CD8-positive, alpha-beta memory T cell (primary cell): ENCODE data around the gene FEM1B. TPM values are rescaled to one million over a fixed set of nuclear protein-coding genes. Genes with fewer than 3 reads are reported as not detected.
A peak's percentile ranks its signal among the peaks of the same experiment; 100 is the strongest.

Source experiments
- CTCF ChIA-PET: fragments of 350-600 bp; sonication (Branson Sonifier 250); formaldehyde crosslinking; loops from one replicate; lab custom pipeline; 2021; ENCODE audit warnings: antibody characterized with exemption; lab: Charles Lee
- POLR2A ChIA-PET: fragments of 350-600 bp; sonication (Branson Sonifier 250); formaldehyde crosslinking; loops from one replicate; lab custom pipeline; 2021; ENCODE audit warnings: antibody characterized with exemption; lab: Charles Lee
- DNase-seq, 5 donors: peaks; one replicate each; pipeline versions ENCODE4 v3.0.0 to v3.0.0-alpha.2; 2020 to 2022; ENCODE audit warnings: mixed read lengths in 1 of 5
- H3K27ac ChIP-seq: one replicate; pipeline ENCODE4 v1.7.0; 2013; ENCODE audit warnings: low read depth, mild to moderate bottlenecking, low read length, moderate library complexity
- H3K27me3 ChIP-seq: 2 replicates; pipeline ENCODE4 v1.7.0; 2013; ENCODE audit warnings: low read length, mild to moderate bottlenecking; ENCODE audit not compliant: insufficient read depth, poor library complexity, severe bottlenecking
- H3K36me3 ChIP-seq: 2 replicates; pipeline ENCODE4 v1.7.0; 2013; ENCODE audit warnings: mild to moderate bottlenecking, low read length, moderate library complexity; ENCODE audit not compliant: insufficient read depth
- H3K4me1 ChIP-seq: 2 replicates; pipeline ENCODE4 v1.7.0; 2013; ENCODE audit warnings: mild to moderate bottlenecking, low read length, moderate library complexity; ENCODE audit not compliant: insufficient read depth
- H3K4me3 ChIP-seq: 2 replicates; pipeline ENCODE4 v1.7.0; 2013; ENCODE audit warnings: mild to moderate bottlenecking, low read length
- H3K9me3 ChIP-seq: 2 replicates; pipeline ENCODE4 v1.7.0; 2013; ENCODE audit warnings: mild to moderate bottlenecking, low read length
- H3K27ac Mint-ChIP-seq, 8 donors: one replicate each; pipeline ENCODE4 v1.8.0; 2020 to 2021; ENCODE audit warnings: mixed read lengths in 8 of 8, mild to moderate bottlenecking in 6 of 8, inconsistent platforms in 3 of 8, moderate library complexity in 3 of 8
- H3K27me3 Mint-ChIP-seq, 2 donors: one replicate each; pipeline ENCODE4 v1.8.0; 2020 to 2021; ENCODE audit warnings: mixed read lengths in 2 of 2, mild to moderate bottlenecking in 1 of 2, moderate library complexity in 1 of 2
- H3K36me3 Mint-ChIP-seq, 3 donors: one replicate each; pipeline ENCODE4 v1.8.0; 2020 to 2021; ENCODE audit warnings: mixed read lengths in 3 of 3, inconsistent platforms in 1 of 3, mild to moderate bottlenecking in 1 of 3
- H3K4me1 Mint-ChIP-seq, 3 donors: one replicate each; pipeline ENCODE4 v1.8.0; 2020 to 2021; ENCODE audit warnings: mixed read lengths in 3 of 3, inconsistent platforms in 1 of 3, mild to moderate bottlenecking in 1 of 3
- H3K4me3 Mint-ChIP-seq, 7 donors: one replicate each; pipeline ENCODE4 v1.8.0; 2020 to 2021; ENCODE audit warnings: mixed read lengths in 7 of 7, mild to moderate bottlenecking in 6 of 7, moderate library complexity in 4 of 7, inconsistent platforms in 2 of 7
- H3K9me3 Mint-ChIP-seq, 5 donors: one replicate each; pipeline ENCODE4 v1.8.0; 2020 to 2022; ENCODE audit warnings: mixed read lengths in 5 of 5, mild to moderate bottlenecking in 3 of 5, moderate library complexity in 2 of 5, inconsistent platforms in 1 of 5
- polyA plus RNA-seq: library from polyadenylated mRNA; unstranded; fragments of 300-500 nt; fragmentation: Illumina TruSeq; gene quantifications from one replicate; pipeline ENCODE4 v1.2.3, GENCODE V29; 2021
- total RNA-seq, 2 experiments: library from RNA; stranded (reverse); gene quantifications; one replicate each; pipeline ENCODE4 v1.2.3, GENCODE V29; 2021

The FEM1B gene
- total and polyA plus RNA-seq, 3 experiments from 2014 or later = 16.9 to 39.6 (median 37.7) TPM

DNA sequence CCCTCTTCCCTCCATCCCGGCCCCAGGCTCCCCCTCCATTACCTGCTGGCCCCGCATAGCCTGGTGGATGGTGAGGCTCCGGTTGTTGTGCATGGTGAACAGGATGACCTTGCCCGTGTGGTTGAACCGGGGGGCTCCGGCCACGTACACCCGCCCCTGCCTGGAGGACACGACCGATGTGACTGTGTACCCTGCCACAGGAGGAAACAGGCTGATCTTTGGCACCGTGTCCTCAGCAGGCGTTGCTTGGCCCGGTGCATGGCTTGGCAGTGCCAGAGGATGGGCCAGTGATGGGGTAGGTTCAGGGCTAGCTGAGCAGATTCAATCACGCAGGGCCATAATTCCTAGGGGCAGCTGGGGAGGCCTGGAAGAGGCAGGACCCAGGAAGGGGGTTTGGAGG lies 58.1 kb downstream of the FEM1B start:
- no peaks in the 10 kb centered on the region for H3K4me1 Mint-ChIP-seq
- no peaks in the 10 kb centered on the region for H3K36me3 Mint-ChIP-seq
- H3K27me3 Mint-ChIP-seq = peaks cover 6 to 32% of the 10 kb centered on the region in 2 donors
- POLR2A ChIA-PET = no interaction called here
- H3K36me3 ChIP-seq = no peaks in the 10 kb centered on the region
- H3K4me3 Mint-ChIP-seq = no peak overlapping the region
- H3K27ac Mint-ChIP-seq = no peak overlapping the region
- CTCF ChIA-PET = no interaction called here
- H3K27me3 ChIP-seq = no peaks in the 10 kb centered on the region
- H3K27ac ChIP-seq = no peak overlapping the region
- no peak for DNase-seq
- no peaks in the 10 kb centered on the region for H3K4me1 ChIP-seq
- H3K9me3 ChIP-seq = no peaks in the 10 kb centered on the region
- no peaks in the 10 kb centered on the region for H3K9me3 Mint-ChIP-seq
- H3K4me3 ChIP-seq = no peak overlapping the region

DNA sequence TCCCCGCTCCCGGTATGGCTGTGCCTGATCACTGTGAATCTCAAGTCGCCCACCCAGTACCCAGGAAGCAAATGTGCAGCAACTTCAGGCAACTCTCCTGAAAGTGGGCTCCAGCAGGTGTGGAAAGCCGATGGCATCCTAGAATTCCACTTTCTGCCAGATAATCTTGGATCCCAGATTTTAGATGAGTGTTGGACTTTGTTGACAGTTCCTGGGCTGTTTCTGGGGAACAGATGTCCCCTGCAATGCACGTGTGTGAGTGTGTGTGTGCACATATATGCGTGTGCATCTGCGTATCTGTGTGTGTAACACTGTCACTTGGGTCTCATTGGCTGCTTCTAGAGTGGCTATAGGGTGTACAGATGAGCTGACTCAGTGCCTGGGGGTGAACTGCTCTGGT lies 59.0 kb downstream of the FEM1B start:
- Histone ChIP-seq H3K36me3 (no peaks in the 10 kb centered on the region), H3K4me3 (no peak overlapping the region), H3K27me3 (no peaks in the 10 kb centered on the region), H3K27ac (no peak overlapping the region), H3K9me3 (no peaks in the 10 kb centered on the region), H3K4me1 (no peaks in the 10 kb centered on the region)
- ChIA-PET CTCF (no interaction called here), POLR2A (no interaction called here)
- no peak overlapping the region for H3K27ac Mint-ChIP-seq
- H3K36me3 Mint-ChIP-seq = no peaks in the 10 kb centered on the region
- H3K9me3 Mint-ChIP-seq = no peaks in the 10 kb centered on the region
- H3K4me3 Mint-ChIP-seq = no peak overlapping the region
- no peaks in the 10 kb centered on the region for H3K4me1 Mint-ChIP-seq
- DNase-seq = no peak
- H3K27me3 Mint-ChIP-seq = peaks cover 6 to 26% of the 10 kb centered on the region in 2 donors

- H3K4me3 ChIP-seq = no peak overlapping the region
- H3K27ac Mint-ChIP-seq = no peak overlapping the region
- H3K4me1 ChIP-seq = no peaks in the 10 kb centered on the region
- no peaks in the 10 kb centered on the region for H3K9me3 Mint-ChIP-seq
- H3K27ac ChIP-seq = no peak overlapping the region
- H3K4me1 Mint-ChIP-seq = no peaks in the 10 kb centered on the region
- ChIA-PET POLR2A (no interaction called here), CTCF (interaction anchor here (1.2 kb wide), 1 partner anchor 16 kb away, joined by 3 read pairs; no protein-coding TSS in a partner anchor)
- peaks cover 7 to 19% of the 10 kb centered on the region in 2 donors for H3K27me3 Mint-ChIP-seq
- H3K36me3 Mint-ChIP-seq = no peaks in the 10 kb centered on the region
- H3K9me3 ChIP-seq = no peaks in the 10 kb centered on the region
- no peak overlapping the region for H3K4me3 Mint-ChIP-seq
- no peaks in the 10 kb centered on the region for H3K36me3 ChIP-seq
- H3K27me3 ChIP-seq = no peaks in the 10 kb centered on the region
- no peak for DNase-seq
These were observed 60.3 kb downstream of the FEM1B start for GRCh38 chr15:68337826-68338225.

DNA sequence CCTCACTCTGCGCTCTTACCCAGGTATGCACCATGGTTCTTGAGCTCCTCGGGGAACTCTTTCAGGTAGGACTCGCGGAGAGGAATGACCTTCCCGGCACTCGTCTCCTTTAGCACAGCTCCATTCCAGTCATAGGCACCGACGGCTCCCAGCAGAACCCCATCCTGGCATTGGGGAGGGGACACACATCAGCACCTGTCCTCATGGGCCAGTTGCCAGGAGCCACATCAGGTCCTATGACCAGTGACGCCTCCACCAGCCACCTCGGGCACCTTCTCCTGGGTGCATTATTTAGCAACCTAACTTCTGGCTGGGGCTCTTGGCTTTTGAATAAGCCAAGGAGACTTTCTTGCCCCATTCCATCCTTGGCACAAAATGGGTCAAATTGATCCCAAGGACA lies 61.9 kb downstream of the FEM1B start:
- H3K36me3 ChIP-seq = no peaks in the 10 kb centered on the region
- H3K27ac Mint-ChIP-seq = no peak overlapping the region
- no peak for DNase-seq
- no peaks in the 10 kb centered on the region for H3K4me1 ChIP-seq
- H3K4me3 ChIP-seq = no peak overlapping the region
- CTCF ChIA-PET = no interaction called here
- no peak overlapping the region for H3K4me3 Mint-ChIP-seq
- H3K27me3 ChIP-seq = no peaks in the 10 kb centered on the region
- peaks cover 6 to 7% of the 10 kb centered on the region in 2 donors for H3K27me3 Mint-ChIP-seq
- H3K9me3 Mint-ChIP-seq = no peaks in the 10 kb centered on the region
- H3K36me3 Mint-ChIP-seq = no peaks in the 10 kb centered on the region
- no peaks in the 10 kb centered on the region for H3K9me3 ChIP-seq
- no peak overlapping the region for H3K27ac ChIP-seq
- H3K4me1 Mint-ChIP-seq = no peaks in the 10 kb centered on the region
- POLR2A ChIA-PET = no interaction called here

DNA sequence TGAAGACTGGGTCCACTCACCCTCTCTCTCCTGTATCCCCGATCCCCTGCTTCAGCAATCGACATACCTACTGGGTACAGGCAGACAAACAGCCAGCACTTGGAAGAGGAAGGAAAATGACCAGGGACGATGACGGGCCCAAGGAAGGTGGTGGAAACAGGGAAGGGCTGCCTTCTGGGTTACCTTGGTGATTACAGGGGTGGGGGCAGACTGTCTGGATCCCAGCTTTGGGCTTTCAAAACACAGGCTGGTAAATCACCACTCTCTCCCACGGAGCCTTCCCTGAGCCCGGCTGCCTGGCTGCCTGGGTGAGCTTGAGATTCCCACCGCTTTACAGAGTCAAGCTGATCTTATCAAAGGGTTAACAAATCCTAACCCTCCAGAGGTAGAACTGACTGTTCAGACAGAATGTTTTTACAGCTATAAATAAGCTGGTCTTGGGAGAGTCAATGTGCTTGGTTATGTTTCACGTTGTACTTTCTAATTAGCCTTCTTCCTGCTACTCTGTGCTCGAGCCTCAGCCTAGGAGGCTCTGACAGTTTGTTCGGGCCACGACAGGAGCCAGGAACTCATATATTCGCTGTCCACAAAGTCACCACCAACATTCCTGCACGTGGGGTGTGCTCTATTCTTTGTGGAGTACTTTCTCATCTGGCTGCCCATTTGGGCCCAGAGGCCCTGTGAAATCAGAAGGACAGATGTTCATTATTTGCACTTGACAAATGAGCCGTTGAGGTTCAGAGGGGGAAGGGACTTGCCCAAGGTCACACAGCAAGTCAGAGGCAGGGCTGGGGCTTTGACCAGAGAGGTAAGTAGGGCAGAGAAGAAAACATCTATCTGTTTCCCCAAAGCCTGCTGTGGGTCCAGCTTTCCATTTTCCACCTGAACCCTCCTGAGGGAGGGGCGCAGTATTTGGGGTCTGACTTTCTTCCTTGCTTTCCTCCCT lies 63.5 kb downstream of the FEM1B start:
- Mint-ChIP-seq H3K9me3 (no peaks in the 10 kb centered on the region), H3K27me3 (peaks cover 3 to 6% of the 10 kb centered on the region in 2 donors), H3K36me3 (no peaks in the 10 kb centered on the region), H3K27ac (no peak overlapping the region), H3K4me3 (no peak overlapping the region), H3K4me1 (no peaks in the 10 kb centered on the region)
- no peaks in the 10 kb centered on the region for H3K9me3 ChIP-seq
- POLR2A ChIA-PET = interaction anchor here (0.7 kb wide), 1 partner anchor 14 kb away, joined by 6 read pairs; no protein-coding TSS in a partner anchor
- no peak overlapping the region for H3K4me3 ChIP-seq
- no peaks in the 10 kb centered on the region for H3K27me3 ChIP-seq
- no peak for DNase-seq
- CTCF ChIA-PET = no interaction called here
- no peaks in the 10 kb centered on the region for H3K4me1 ChIP-seq
- no peaks in the 10 kb centered on the region for H3K36me3 ChIP-seq
- no peak overlapping the region for H3K27ac ChIP-seq

DNA sequence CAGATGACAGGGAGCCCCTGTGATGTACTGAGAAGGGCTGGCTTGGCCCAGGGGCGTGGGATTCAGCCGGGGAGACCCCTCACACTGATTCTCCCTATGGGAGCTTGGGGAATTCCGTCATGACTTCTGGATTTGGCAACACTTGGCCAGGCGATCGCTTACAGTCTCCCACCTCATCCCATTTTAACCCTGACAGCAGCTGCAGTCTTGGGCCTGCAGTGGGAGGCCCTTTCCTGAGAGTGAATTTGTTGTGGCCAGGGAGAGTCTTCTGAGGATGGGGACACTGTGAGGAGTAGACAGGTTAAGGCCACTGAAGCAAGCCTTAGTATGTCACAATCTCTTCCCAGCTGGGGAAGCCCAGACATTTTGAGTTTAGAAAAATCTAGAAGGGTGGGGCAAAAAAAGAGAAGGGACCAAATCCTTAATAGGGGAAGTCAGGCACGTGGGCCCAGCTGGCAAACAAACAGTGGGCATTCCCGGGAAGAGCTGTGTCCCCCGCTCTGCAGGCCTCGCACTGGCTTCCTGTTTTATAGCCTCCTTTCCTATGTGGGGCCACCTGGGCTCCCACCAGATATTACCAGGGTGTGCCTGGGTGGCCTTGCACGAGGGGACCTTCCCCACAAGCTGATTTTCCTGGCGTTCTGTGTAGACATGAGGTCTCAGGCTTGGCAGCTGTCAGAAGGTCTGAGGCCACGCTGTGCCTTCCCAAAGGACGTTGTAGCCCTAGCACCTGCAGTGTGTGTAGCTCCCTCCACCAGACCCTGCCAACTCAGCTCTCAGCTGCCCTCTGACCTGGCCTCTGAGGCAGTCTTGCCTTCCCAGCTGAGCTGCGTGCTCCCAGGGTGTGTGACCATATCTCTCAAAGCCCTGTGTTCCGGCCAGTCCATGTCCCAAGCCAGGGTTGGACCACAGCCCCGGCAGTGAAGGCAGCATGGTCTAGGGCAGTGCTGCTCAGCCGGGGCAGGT lies 64.5 kb downstream of the FEM1B start:
- ChIA-PET CTCF (no interaction called here), POLR2A (no interaction called here)
- no peak for DNase-seq
- no peaks in the 10 kb centered on the region for H3K36me3 Mint-ChIP-seq
- H3K36me3 ChIP-seq = no peaks in the 10 kb centered on the region
- H3K4me3 Mint-ChIP-seq = no peak overlapping the region
- no peaks in the 10 kb centered on the region for H3K9me3 ChIP-seq
- H3K9me3 Mint-ChIP-seq = no peaks in the 10 kb centered on the region
- peak overlapping the region in 1 of 8 donors; percentile 81 for H3K27ac Mint-ChIP-seq
- peaks cover 3 to 6% of the 10 kb centered on the region in 2 donors for H3K27me3 Mint-ChIP-seq
- no peak overlapping the region for H3K4me3 ChIP-seq
- no peaks in the 10 kb centered on the region for H3K4me1 Mint-ChIP-seq
- H3K4me1 ChIP-seq = no peaks in the 10 kb centered on the region
- H3K27me3 ChIP-seq = no peaks in the 10 kb centered on the region
- no peak overlapping the region for H3K27ac ChIP-seq

DNA sequence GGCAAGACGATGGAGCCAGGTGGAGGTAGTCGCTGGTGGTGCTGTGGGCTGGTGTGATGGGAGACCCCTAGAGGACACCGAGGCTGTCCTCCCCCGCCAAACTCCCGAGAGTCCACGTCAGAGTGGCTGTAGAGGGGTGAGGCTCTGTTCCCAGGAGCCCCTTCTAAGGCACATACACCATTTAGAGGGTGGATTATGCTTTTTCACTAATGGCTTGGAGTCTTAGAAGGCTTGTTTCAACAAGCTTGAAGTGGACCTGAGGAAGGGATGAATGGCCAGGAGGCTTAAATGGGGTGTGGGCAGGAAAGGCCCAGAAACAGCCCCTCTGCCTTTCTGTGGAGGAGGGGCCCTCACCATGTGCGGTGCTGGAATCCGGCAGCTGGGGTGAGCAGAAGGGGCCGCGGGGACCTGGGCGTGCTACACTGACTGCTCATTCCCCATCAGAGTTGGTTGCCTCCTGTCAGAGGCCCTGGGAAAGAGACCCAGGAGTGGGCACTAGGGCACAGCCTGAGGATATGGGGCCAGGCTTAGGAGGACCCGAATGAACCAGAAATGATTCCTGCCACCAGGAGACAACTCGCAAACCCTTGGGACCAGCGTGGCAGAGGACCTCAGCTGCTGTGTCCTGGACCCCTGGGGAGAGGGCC lies 66.2 kb downstream of the FEM1B start:
- H3K36me3 ChIP-seq = no peaks in the 10 kb centered on the region
- H3K9me3 Mint-ChIP-seq = no peaks in the 10 kb centered on the region
- no peaks in the 10 kb centered on the region for H3K4me1 Mint-ChIP-seq
- ChIA-PET POLR2A (no interaction called here), CTCF (no interaction called here)
- no peaks in the 10 kb centered on the region for H3K4me1 ChIP-seq
- H3K27ac Mint-ChIP-seq = no peak overlapping the region
- H3K9me3 ChIP-seq = no peaks in the 10 kb centered on the region
- no peaks in the 10 kb centered on the region for H3K36me3 Mint-ChIP-seq
- H3K27ac ChIP-seq = no peak overlapping the region
- H3K27me3 Mint-ChIP-seq = peaks cover 5 to 6% of the 10 kb centered on the region in 2 donors
- H3K27me3 ChIP-seq = no peaks in the 10 kb centered on the region
- no peak overlapping the region for H3K4me3 ChIP-seq
- no peak for DNase-seq
- no peak overlapping the region for H3K4me3 Mint-ChIP-seq
